Keratinocyte (primary cell): ENCODE data around the gene DBNDD2. TPM values are rescaled to one million over a fixed set of nuclear protein-coding genes. Genes with fewer than 3 reads are reported as not detected.

Experiments used
- DNase-seq: peaks from one replicate; pipeline ENCODE4 v3.0.0-alpha.2; 2011; ENCODE audit warnings: low read depth, missing footprints, low spot score
- FAIRE-seq: peaks from 2 replicates; lab custom pipeline; 2011; peaks lifted over from hg19 to GRCh38; lab: Jason Lieb, UNC
- H2AFZ ChIP-seq: 2 replicates; pipeline ENCODE4 v1.6.0; 2012; ENCODE audit warnings: low read length, control low read depth, inconsistent platforms; ENCODE audit not compliant: control insufficient read depth
- H3K27ac ChIP-seq: 2 replicates; pipeline ENCODE4 v1.5.1; 2011; ENCODE audit warnings: low read length; ENCODE audit not compliant: control insufficient read depth, insufficient read depth
- H3K27me3 ChIP-seq: 3 replicates; pipeline ENCODE4 v1.6.0; 2011; ENCODE audit warnings: low read length; ENCODE audit not compliant: control insufficient read depth, insufficient read depth; ENCODE audit errors: extremely low read depth
- H3K36me3 ChIP-seq, 2 experiments: 2 replicates in 1 of 2; 3 replicates in 1 of 2; pipeline ENCODE4 v1.5.1; 2011; ENCODE audit warnings: low read length in 2 of 2, mild to moderate bottlenecking in 1 of 2; ENCODE audit not compliant: control insufficient read depth in 2 of 2, insufficient read depth in 2 of 2; ENCODE audit errors: extremely low read depth in 1 of 2
- H3K4me1 ChIP-seq: 3 replicates; pipeline ENCODE4 v1.5.1; 2011; ENCODE audit warnings: low read length; ENCODE audit not compliant: control insufficient read depth, insufficient read depth; ENCODE audit errors: extremely low read depth
- H3K4me2 ChIP-seq: 3 replicates; pipeline ENCODE4 v1.6.0; 2011; ENCODE audit warnings: low read depth, low read length; ENCODE audit not compliant: control insufficient read depth, insufficient read depth; ENCODE audit errors: extremely low read depth
- H3K4me3 ChIP-seq, 3 experiments: fragments of 200-600 bp in 1 of 3; sonication (generic) in 1 of 3; 2 replicates in 2 of 3; 3 replicates in 1 of 3; pipeline ENCODE4 v1.5.1; 2011 to 2016; ENCODE audit warnings: low read length in 3 of 3, mild to moderate bottlenecking in 3 of 3, control low read depth in 2 of 3, inconsistent platforms in 1 of 3, low read depth in 1 of 3, mixed read lengths in 1 of 3, mixed run types in 1 of 3, moderate library complexity in 1 of 3; ENCODE audit not compliant: control insufficient read depth in 2 of 3, insufficient read depth in 2 of 3; ENCODE audit errors: extremely low read depth in 1 of 3
- H3K79me2 ChIP-seq: 2 replicates; pipeline ENCODE4 v1.6.0; 2012; ENCODE audit warnings: low read length; ENCODE audit not compliant: control insufficient read depth, insufficient read depth
- H3K9ac ChIP-seq: 3 replicates; pipeline ENCODE4 v1.6.0; 2011; ENCODE audit warnings: low read length; ENCODE audit not compliant: control insufficient read depth, insufficient read depth; ENCODE audit errors: extremely low read depth
- H3K9me1 ChIP-seq: 3 replicates; pipeline ENCODE4 v1.6.0; 2011; ENCODE audit warnings: low read length; ENCODE audit not compliant: control insufficient read depth, insufficient read depth; ENCODE audit errors: extremely low read depth
- H3K9me3 ChIP-seq: 2 replicates; pipeline ENCODE4 v1.5.1; 2012; ENCODE audit warnings: low read depth, low read length; ENCODE audit not compliant: control insufficient read depth
- H4K20me1 ChIP-seq: 3 replicates; pipeline ENCODE4 v1.6.0; 2011; ENCODE audit warnings: low read length; ENCODE audit not compliant: control insufficient read depth, insufficient read depth; ENCODE audit errors: extremely low read depth
- EZH2 ChIP-seq: IDR thresholded peaks from one replicate; pipeline ENCODE4 v1.6.1; 2012; ENCODE audit warnings: inconsistent platforms, mild to moderate bottlenecking, low read length, moderate library complexity
- dilution Hi-C: fragments of 300-500 bp; cut with MboI; formaldehyde crosslinking; loops from one replicate; pipeline ENCODE4 v1.7.0; 2020; ENCODE audit warnings: low sequenced_read_pairs; ENCODE audit not compliant: extremely low pct_ligation_motif_present
- polyA plus RNA-seq, 5 experiments: library from polyadenylated mRNA; depleted of rRNA in 3 of 5; stranded (reverse) in 3 of 5; stranded (forward) in 1 of 5; unstranded in 1 of 5; fragments of >200 nt; gene quantifications; 1 replicate in 1 of 5; 2 replicates in 3 of 5; 3 replicates in 1 of 5; pipeline versions ENCODE4 v1.2.1 to v1.2.3, GENCODE V29; 2011 to 2012; ENCODE audit warnings: missing spikeins in 2 of 5, low read depth in 1 of 5, low replicate concordance in 1 of 5
- TF ChIP-seq, protein P1 (sequence below), 3 experiments: IDR thresholded peaks in 1 of 3; conservative IDR thresholded peaks in 1 of 3; optimal IDR thresholded peaks in 1 of 3; 2 replicates in 2 of 3; 3 replicates in 1 of 3; pipeline versions ENCODE3 to v1.5.1; 2011; ENCODE audit warnings: low read length in 3 of 3, mild to moderate bottlenecking in 3 of 3, moderate library complexity in 2 of 3, control low read depth in 1 of 3, inconsistent platforms in 1 of 3; ENCODE audit not compliant: insufficient read depth in 2 of 3; ENCODE audit errors: extremely low read depth in 1 of 3

The DBNDD2 gene
- polyA plus RNA-seq, 1 donor (not counting 4 experiments of a cell fraction or from before 2014, with no cell fraction given), result 37.4 TPM

- DNase-seq (no peak), FAIRE-seq (no peak)
- Histone ChIP-seq H3K27ac (no peak overlapping the region), H3K27me3 (no peaks in the 10 kb centered on the region), H3K9me1 (no peaks in the 10 kb centered on the region), H3K4me2 (no peak overlapping the region), H3K4me1 (peaks cover 5% of the 10 kb centered on the region), H3K79me2 (no peaks in the 10 kb centered on the region), H3K36me3 (peaks cover 0 to 1% of the 10 kb centered on the region in 2 experiments), H3K9ac (no peak overlapping the region), H3K9me3 (no peaks in the 10 kb centered on the region), H2AFZ (no peak overlapping the region), H3K4me3 (no peak overlapping the region), H4K20me1 (no peaks in the 10 kb centered on the region)
- dilution Hi-C loops, result no loop called here
- no peak for TF ChIP-seq EZH2
- TF ChIP-seq, protein P1, sequence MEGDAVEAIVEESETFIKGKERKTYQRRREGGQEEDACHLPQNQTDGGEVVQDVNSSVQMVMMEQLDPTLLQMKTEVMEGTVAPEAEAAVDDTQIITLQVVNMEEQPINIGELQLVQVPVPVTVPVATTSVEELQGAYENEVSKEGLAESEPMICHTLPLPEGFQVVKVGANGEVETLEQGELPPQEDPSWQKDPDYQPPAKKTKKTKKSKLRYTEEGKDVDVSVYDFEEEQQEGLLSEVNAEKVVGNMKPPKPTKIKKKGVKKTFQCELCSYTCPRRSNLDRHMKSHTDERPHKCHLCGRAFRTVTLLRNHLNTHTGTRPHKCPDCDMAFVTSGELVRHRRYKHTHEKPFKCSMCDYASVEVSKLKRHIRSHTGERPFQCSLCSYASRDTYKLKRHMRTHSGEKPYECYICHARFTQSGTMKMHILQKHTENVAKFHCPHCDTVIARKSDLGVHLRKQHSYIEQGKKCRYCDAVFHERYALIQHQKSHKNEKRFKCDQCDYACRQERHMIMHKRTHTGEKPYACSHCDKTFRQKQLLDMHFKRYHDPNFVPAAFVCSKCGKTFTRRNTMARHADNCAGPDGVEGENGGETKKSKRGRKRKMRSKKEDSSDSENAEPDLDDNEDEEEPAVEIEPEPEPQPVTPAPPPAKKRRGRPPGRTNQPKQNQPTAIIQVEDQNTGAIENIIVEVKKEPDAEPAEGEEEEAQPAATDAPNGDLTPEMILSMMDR (optimal IDR thresholded peaks at IDR 0.05 in 1 of 3, IDR thresholded peaks at IDR 0.05 in 1 of 3, conservative IDR thresholded peaks at IDR 0.05 in 1 of 3; ENCODE audit: extremely low read depth in 1 of 3, insufficient read depth in 2 of 3, low read length in 3 of 3), result no peak
These were observed 33.1 kb upstream of the DBNDD2 start for GRCh38 chr20:45374966-45375365.

- TF ChIP-seq EZH2, result no peak
- TF ChIP-seq, protein P1 (optimal IDR thresholded peaks at IDR 0.05 in 1 of 3, IDR thresholded peaks at IDR 0.05 in 1 of 3, conservative IDR thresholded peaks at IDR 0.05 in 1 of 3; ENCODE audit: extremely low read depth in 1 of 3, insufficient read depth in 2 of 3, low read length in 3 of 3), result no peak
- H3K4me2 ChIP-seq, result no peak overlapping the region
- H3K36me3 ChIP-seq, result peaks cover 0 to 1% of the 10 kb centered on the region in 2 experiments
- dilution Hi-C loops, result no loop called here
- no peak overlapping the region for H3K9ac ChIP-seq
- FAIRE-seq, result no peak
- H3K27ac ChIP-seq, result no peak overlapping the region
- no peak for DNase-seq
- H3K4me1 ChIP-seq, result peaks cover 5% of the 10 kb centered on the region
- no peak overlapping the region for H3K4me3 ChIP-seq
- H4K20me1 ChIP-seq, result no peaks in the 10 kb centered on the region
- no peaks in the 10 kb centered on the region for H3K27me3 ChIP-seq
- H3K79me2 ChIP-seq, result no peaks in the 10 kb centered on the region
- no peak overlapping the region for H2AFZ ChIP-seq
- no peaks in the 10 kb centered on the region for H3K9me3 ChIP-seq
- H3K9me1 ChIP-seq, result no peaks in the 10 kb centered on the region
These were observed 30.8 kb upstream of the DBNDD2 start for GRCh38 chr20:45377269-45377668.
